HEK293 (cell line): ENCODE results near the gene CNOT2.

ENCODE experiments used
- GLIS1 ChIP-seq: fragments of 450-650 bp; formaldehyde crosslinking; IDR thresholded peaks from 2 replicates; pipeline ENCODE4 v1.5.1; 2016; ENCODE audit warnings: missing biosample characterization, missing genetic modification characterization
- KLF9 ChIP-seq: fragments of 450-650 bp; formaldehyde crosslinking; IDR thresholded peaks from 2 replicates; pipeline ENCODE4 v1.5.1; 2016; ENCODE audit warnings: missing biosample characterization, missing genetic modification characterization, low read depth
- PATZ1 ChIP-seq: fragments of 450-650 bp; formaldehyde crosslinking; IDR thresholded peaks from 2 replicates; pipeline ENCODE4 v1.5.1; 2016; ENCODE audit warnings: missing biosample characterization, missing genetic modification characterization
- PRDM10 ChIP-seq: fragments of 450-650 bp; formaldehyde crosslinking; IDR thresholded peaks from 2 replicates; pipeline ENCODE4 v1.5.1; 2016; ENCODE audit warnings: missing biosample characterization, missing genetic modification characterization
- PRDM2 ChIP-seq: fragments of 450-650 bp; formaldehyde crosslinking; IDR thresholded peaks from 2 replicates; pipeline ENCODE4 v1.5.1; 2016; ENCODE audit warnings: missing biosample characterization, missing genetic modification characterization, borderline replicate concordance
- SCRT2 ChIP-seq: fragments of 450-650 bp; formaldehyde crosslinking; IDR thresholded peaks from 2 replicates; pipeline ENCODE4 v1.5.1; 2016; ENCODE audit warnings: missing biosample characterization, missing genetic modification characterization
- ZBTB10 ChIP-seq: fragments of 450-650 bp; formaldehyde crosslinking; IDR thresholded peaks from 2 replicates; pipeline ENCODE4 v1.5.1; 2016; ENCODE audit warnings: missing biosample characterization, missing genetic modification characterization
- ZBTB20 ChIP-seq: fragments of 450-650 bp; formaldehyde crosslinking; IDR thresholded peaks from 2 replicates; pipeline ENCODE4 v1.5.1; 2016; ENCODE audit warnings: missing biosample characterization, missing genetic modification characterization
- ZBTB8A ChIP-seq: fragments of 450-650 bp; formaldehyde crosslinking; IDR thresholded peaks from 2 replicates; pipeline ENCODE4 v1.5.1; 2016; ENCODE audit warnings: missing biosample characterization, missing genetic modification characterization
- ZFHX2 ChIP-seq: fragments of 450-650 bp; formaldehyde crosslinking; conservative IDR thresholded peaks from 2 replicates; pipeline ENCODE4 v1.5.1; 2016; ENCODE audit warnings: missing biosample characterization, missing genetic modification characterization
- ZFP3 ChIP-seq: fragments of 450-650 bp; formaldehyde crosslinking; IDR thresholded peaks from 2 replicates; pipeline ENCODE4 v1.5.1; 2016; ENCODE audit warnings: low read depth, missing biosample characterization, missing genetic modification characterization
- ZFP37 ChIP-seq: fragments of 450-650 bp; formaldehyde crosslinking; IDR thresholded peaks from 2 replicates; pipeline ENCODE4 v1.5.1; 2016; ENCODE audit warnings: missing biosample characterization, missing genetic modification characterization
- ZIC2 ChIP-seq: fragments of 450-650 bp; formaldehyde crosslinking; IDR thresholded peaks from 2 replicates; pipeline ENCODE4 v1.5.1; 2016; ENCODE audit warnings: missing biosample characterization, missing genetic modification characterization
- ZNF169 ChIP-seq: fragments of 450-650 bp; formaldehyde crosslinking; IDR thresholded peaks from 2 replicates; pipeline ENCODE4 v1.5.1; 2016; ENCODE audit warnings: missing biosample characterization, missing genetic modification characterization
- ZNF18 ChIP-seq: fragments of 450-650 bp; formaldehyde crosslinking; IDR thresholded peaks from 2 replicates; pipeline ENCODE4 v1.5.1; 2016; ENCODE audit warnings: missing biosample characterization, missing genetic modification characterization
- ZNF211 ChIP-seq: fragments of 450-650 bp; formaldehyde crosslinking; IDR thresholded peaks from 2 replicates; pipeline ENCODE4 v1.5.1; 2016; ENCODE audit warnings: low read depth, missing biosample characterization, missing genetic modification characterization
- ZNF302 ChIP-seq: fragments of 450-650 bp; formaldehyde crosslinking; IDR thresholded peaks from 2 replicates; pipeline ENCODE4 v1.5.1; 2016; ENCODE audit warnings: missing biosample characterization, missing genetic modification characterization, low read depth
- ZNF354C ChIP-seq: fragments of 450-650 bp; formaldehyde crosslinking; IDR thresholded peaks from 2 replicates; pipeline ENCODE4 v1.5.1; 2016; ENCODE audit warnings: missing biosample characterization, missing genetic modification characterization, low read depth, borderline replicate concordance
- ZNF600 ChIP-seq: fragments of 450-650 bp; formaldehyde crosslinking; IDR thresholded peaks from 2 replicates; pipeline ENCODE4 v1.5.1; 2016; ENCODE audit warnings: missing biosample characterization, missing genetic modification characterization
- ZNF610 ChIP-seq: fragments of 450-650 bp; formaldehyde crosslinking; IDR thresholded peaks from 2 replicates; pipeline ENCODE4 v1.5.1; 2016; ENCODE audit warnings: missing biosample characterization, missing genetic modification characterization, borderline replicate concordance
- ZNF76 ChIP-seq: fragments of 450-650 bp; formaldehyde crosslinking; IDR thresholded peaks from 2 replicates; pipeline ENCODE4; 2016; ENCODE audit warnings: low read depth, missing biosample characterization, missing genetic modification characterization, borderline replicate concordance
- ZNF777 ChIP-seq: fragments of 450-650 bp; formaldehyde crosslinking; IDR thresholded peaks from 2 replicates; pipeline ENCODE4 v1.5.1; 2017; ENCODE audit warnings: missing biosample characterization, missing genetic modification characterization, borderline replicate concordance
- ZNF792 ChIP-seq: fragments of 450-650 bp; formaldehyde crosslinking; IDR thresholded peaks from 2 replicates; pipeline ENCODE4 v1.5.1; 2016; ENCODE audit warnings: missing biosample characterization, missing genetic modification characterization

CNOT2 gene

GRCh38 chr12:70366581-70367257 is 123.5 kb downstream of the CNOT2 start (continued):
- TF ChIP-seq ZNF354C (tag by site-specific recombination) (no peak), ZNF600 (tag by site-specific recombination) (peak; percentile 93), PRDM10 (tag by site-specific recombination) (0 out of 2 replicates have a peak, but pooled peaks have one; percentile 10), ZNF76 (0 out of 2 replicates have a peak, but pooled peaks have one; percentile 10), ZNF211 (no peak), ZBTB20 (tag by site-specific recombination) (peak; percentile 87), ZBTB10 (peak; percentile 76), ZFHX2 (tag by site-specific recombination) (no peak), ZNF302 (tag by site-specific recombination) (no peak), ZNF169 (no peak), PRDM2 (tag by site-specific recombination) (0 out of 2 replicates have a peak, but pooled peaks have one; percentile 73), ZFP37 (0 out of 2 replicates have a peak, but pooled peaks have one; percentile 84), ZBTB8A (tag by site-specific recombination) (peak; percentile 45), ZFP3 (tag by site-specific recombination) (no peak), ZNF792 (tag by site-specific recombination) (0 out of 2 replicates have a peak, but pooled peaks have one; percentile 49), ZNF777 (tag by site-specific recombination) (peak; percentile 89; the same call in 1 of the 2 replicates), ZIC2 (tag by site-specific recombination) (peak; percentile 54), SCRT2 (tag by site-specific recombination) (peak; percentile 98), GLIS1 (tag by site-specific recombination) (peak; percentile 32; the same call in 1 of the 2 replicates), KLF9 (tag by site-specific recombination) (peak; percentile 15; the same call in 1 of the 2 replicates), ZNF18 (tag by site-specific recombination) (no peak), ZNF610 (0 out of 2 replicates have a peak, but pooled peaks have one; percentile 33), PATZ1 (tag by site-specific recombination) (peak; percentile 43; the same call in 1 of the 2 replicates)
